ENCODE data around the gene TMEM132C. TPM values are rescaled to one million over a fixed set of nuclear protein-coding genes. Genes with fewer than 3 reads are reported as not detected.

The TMEM132C gene
- total and polyA plus RNA-seq, 2 of the 8 experiments (the other 6 are each of a cell fraction or from before 2014, with no cell fraction given) = 0.23 to 0.76 TPM

GRCh38 chr12:128521981-128522380 lies 255.0 kb downstream of the TMEM132C start:
- Histone ChIP-seq H3K4me3 (ENCODE audit: extremely low read depth in 1 of 4, insufficient read depth in 2 of 4, low read depth in 3 of 4, low read length in 4 of 4) (no peak overlapping the region), H4K20me1 (replicated peaks in 1 of 2; ENCODE audit: control insufficient read depth in 1 of 2, insufficient read depth in 2 of 2, low read length in 2 of 2) (no peaks in the 10 kb centered on the region), H3K79me1 (ENCODE audit: low read depth, low read length) (no peaks in the 10 kb centered on the region), H3K18ac (ENCODE audit: extremely low read depth, low read length) (no peak overlapping the region), H4K91ac (replicated peaks; ENCODE audit: insufficient read length, low read length) (no peak overlapping the region), H2AK5ac (ENCODE audit: low read depth, low read length) (no peak overlapping the region), H3K27me3 (replicated peaks in 1 of 4; ENCODE audit: control insufficient read depth in 3 of 4, extremely low read depth in 1 of 4, insufficient read depth in 3 of 4, low read length in 3 of 4) (no peaks in the 10 kb centered on the region), H3K56ac (replicated peaks; ENCODE audit: insufficient read length, low read depth, low read length) (no peak overlapping the region), H2BK20ac (ENCODE audit: low read length) (no peak overlapping the region), H3K23ac (ENCODE audit: insufficient read length) (no peak overlapping the region), H2BK12ac (ENCODE audit: low read depth, low read length) (no peak overlapping the region), H2BK120ac (replicated peaks; ENCODE audit: low read depth, low read length) (no peak overlapping the region), H3K9me3 (ENCODE audit: insufficient read depth in 2 of 2, low read depth in 1 of 2, low read length in 1 of 2) (peaks cover 6 to 13% of the 10 kb centered on the region in 2 experiments; a peak in 1 of 4 replicates), H3K23me2 (ENCODE audit: low read depth, low read length) (no peaks in the 10 kb centered on the region), H3K4me1 (replicated peaks in 1 of 4; ENCODE audit: control insufficient read depth in 3 of 4, insufficient read depth in 4 of 4, low read length in 3 of 4) (no peaks in the 10 kb centered on the region), H3K14ac (ENCODE audit: insufficient read length) (no peak overlapping the region), H3K4me2 (ENCODE audit: insufficient read depth in 1 of 2, low read depth in 2 of 2, low read length in 2 of 2) (no peak overlapping the region), H3K27ac (ENCODE audit: low read depth, low read length) (no peak overlapping the region), H2BK5ac (ENCODE audit: low read depth, low read length) (no peak overlapping the region), H3K36me3 (ENCODE audit: control insufficient read depth in 2 of 4, insufficient read depth in 4 of 4, low read length in 3 of 4) (no peaks in the 10 kb centered on the region), H3K9ac (replicated peaks in 1 of 4; ENCODE audit: extremely low read depth in 1 of 4, low read depth in 3 of 4, low read length in 3 of 4) (no peak overlapping the region), H4K8ac (ENCODE audit: extremely low read depth, insufficient read depth, low read length) (no peak overlapping the region), H4K5ac (ENCODE audit: insufficient read length, low read depth, low read length) (no peak overlapping the region), H3K79me2 (ENCODE audit: control insufficient read depth in 1 of 2, insufficient read depth in 2 of 2, low read length in 2 of 2) (no peaks in the 10 kb centered on the region), H2BK15ac (ENCODE audit: low read length) (no peak overlapping the region), H3K4ac (replicated peaks; ENCODE audit: insufficient read length, low read depth, low read length) (no peak overlapping the region), H2AFZ (ENCODE audit: low read length) (no peak overlapping the region)
- DNase-seq (ENCODE audit: low read depth in 1 of 2, low spot score in 2 of 2) = no peak
- ChIA-PET POLR2A (ENCODE audit: partially characterized antibody) (no interaction called here), CTCF (ENCODE audit: partially characterized antibody) (interaction anchor here (0.6 to 2.2 kb wide), 4 partner anchors 9 to 432 kb away, joined by 3 to 4 read pairs (median 4); no protein-coding TSS in a partner anchor)
- WGBS, 2 experiments (ENCODE audit: extremely low coverage in 1 of 2, insufficient coverage in 1 of 2, insufficient read length in 1 of 2, insufficient replicate concordance in 2 of 2, low coverage in 1 of 2, low lambda C conversion rate in 2 of 2, missing lambda C conversion rate in 1 of 2) = 89% methylated on average over 10 of the region's 10 CpGs; no CpG with 5 or more reads in 1 of the 2 experiments
- no peak for FAIRE-seq
- TF ChIP-seq SUZ12 (IDR thresholded peaks at IDR 0.05; ENCODE audit: low read length) (no peak), HDAC6 (IDR thresholded peaks at IDR 0.05; ENCODE audit: low read depth, low read length) (no peak), TAF1 (IDR thresholded peaks at IDR 0.05; ENCODE audit: low read depth, low read length) (no peak), PHF8 (conservative IDR thresholded peaks at IDR 0.05; ENCODE audit: low read depth, low read length) (no peak), MAX (IDR thresholded peaks at IDR 0.05) (no peak), USF2 (IDR thresholded peaks at IDR 0.05; ENCODE audit: low read length) (no peak), MAFK (IDR thresholded peaks at IDR 0.05; ENCODE audit: low read depth, low read length) (no peak), TCF12 (IDR thresholded peaks at IDR 0.05; ENCODE audit: low read depth, low read length) (no peak), YY1 (IDR thresholded peaks at IDR 0.05; ENCODE audit: low read depth, low read length) (no peak), ASH2L (IDR thresholded peaks at IDR 0.05; ENCODE audit: low read length) (no peak)
